ENCODE results near the gene MORN1.
"Not testable (repeated sequence)": the region's sequence is repeated elsewhere in the genome, so short reads cannot be mapped to it uniquely, and the experiment has no call there.

The MORN1 gene

GRCh38 chr1:2391041-2391930 lies at the start of gene MORN1, which contains the start of gene RER1:
Gene MORN1, minus strand, starts transcription at chr1:2391554. Its CDS starts 21 bp downstream, at chr1:2391533.
Gene RER1, plus strand, starts transcription at chr1:2391841. Its CDS starts 3,950 bp downstream, at chr1:2395791.
- H2AFZ ChIP-seq (ENCODE audit: low read length): peak within 1 kb of the TSS; percentile 85
- H3K4me1 ChIP-seq (ENCODE audit: insufficient read depth, low read length, poor library complexity, severe bottlenecking): peaks cover 25% of the 10 kb centered on the region
- no peak for TF ChIP-seq EZH2phosphoT487 (IDR thresholded peaks at IDR 0.05; ENCODE audit: borderline replicate concordance)
- TF ChIP-seq, protein P1, sequence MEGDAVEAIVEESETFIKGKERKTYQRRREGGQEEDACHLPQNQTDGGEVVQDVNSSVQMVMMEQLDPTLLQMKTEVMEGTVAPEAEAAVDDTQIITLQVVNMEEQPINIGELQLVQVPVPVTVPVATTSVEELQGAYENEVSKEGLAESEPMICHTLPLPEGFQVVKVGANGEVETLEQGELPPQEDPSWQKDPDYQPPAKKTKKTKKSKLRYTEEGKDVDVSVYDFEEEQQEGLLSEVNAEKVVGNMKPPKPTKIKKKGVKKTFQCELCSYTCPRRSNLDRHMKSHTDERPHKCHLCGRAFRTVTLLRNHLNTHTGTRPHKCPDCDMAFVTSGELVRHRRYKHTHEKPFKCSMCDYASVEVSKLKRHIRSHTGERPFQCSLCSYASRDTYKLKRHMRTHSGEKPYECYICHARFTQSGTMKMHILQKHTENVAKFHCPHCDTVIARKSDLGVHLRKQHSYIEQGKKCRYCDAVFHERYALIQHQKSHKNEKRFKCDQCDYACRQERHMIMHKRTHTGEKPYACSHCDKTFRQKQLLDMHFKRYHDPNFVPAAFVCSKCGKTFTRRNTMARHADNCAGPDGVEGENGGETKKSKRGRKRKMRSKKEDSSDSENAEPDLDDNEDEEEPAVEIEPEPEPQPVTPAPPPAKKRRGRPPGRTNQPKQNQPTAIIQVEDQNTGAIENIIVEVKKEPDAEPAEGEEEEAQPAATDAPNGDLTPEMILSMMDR (conservative IDR thresholded peaks at IDR 0.05; ENCODE audit: low read length): no peak
- no peaks in the 10 kb centered on the region for H3K9me3 ChIP-seq (ENCODE audit: insufficient read depth, low read depth, low read length)
- peaks cover 3% of the 10 kb centered on the region; the same call in 1 of the 2 replicates for H3K36me3 ChIP-seq (ENCODE audit: insufficient read depth, low read length)
- no peaks in the 10 kb centered on the region for H3F3A ChIP-seq (ENCODE audit: low read depth)
- peaks cover 24% of the 10 kb centered on the region for H4K20me1 ChIP-seq (ENCODE audit: insufficient read depth, low read length, poor library complexity, severe bottlenecking)
- H3K9me2 ChIP-seq (replicated peaks; ENCODE audit: low read depth, low read length): no peaks in the 10 kb centered on the region
- peak within 1 kb of the TSS; percentile 88 for H3K4me3 ChIP-seq (ENCODE audit: low read length, poor library complexity, severe bottlenecking)
- H3K27me3 ChIP-seq (ENCODE audit: insufficient read depth, low read length, poor library complexity, severe bottlenecking): no peaks in the 10 kb centered on the region
- peak within 1 kb of the TSS; percentile 90 for H3K4me2 ChIP-seq (ENCODE audit: low read depth, low read length, poor library complexity, severe bottlenecking)
- peaks cover 56% of the 10 kb centered on the region for H3K79me2 ChIP-seq (ENCODE audit: insufficient read depth, low read length)
- peak within 1 kb of the TSS; percentile 88 for H3K9ac ChIP-seq (ENCODE audit: low read depth, low read length, poor library complexity, severe bottlenecking)

DNA sequence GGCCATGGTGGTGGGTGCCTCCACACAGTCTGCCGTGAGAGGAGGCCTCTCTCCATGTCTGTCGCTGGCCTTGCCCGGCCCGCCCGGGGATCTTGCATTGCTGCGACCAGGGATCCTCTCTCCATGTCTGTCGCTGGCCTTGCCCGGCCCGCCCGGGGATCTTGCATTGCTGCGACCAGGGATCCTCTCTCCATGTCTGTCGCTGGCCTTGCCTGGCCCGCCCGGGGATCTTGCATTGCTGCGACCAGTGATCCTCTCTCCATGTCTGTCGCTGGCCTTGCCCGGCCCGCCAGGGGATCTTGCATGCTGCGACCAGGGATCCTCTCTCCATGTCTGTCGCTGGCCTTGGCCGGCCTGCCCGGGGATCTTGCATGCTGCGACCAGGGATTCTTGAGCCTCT lies 49.0 kb upstream of the MORN1 start:
- H4K20me1 ChIP-seq (ENCODE audit: insufficient read depth, low read length, poor library complexity, severe bottlenecking); H3K4me2 ChIP-seq (ENCODE audit: low read depth, low read length, poor library complexity, severe bottlenecking); H3K4me1 ChIP-seq (ENCODE audit: insufficient read depth, low read length, poor library complexity, severe bottlenecking); H3K27me3 ChIP-seq (ENCODE audit: insufficient read depth, low read length, poor library complexity, severe bottlenecking); H3K9me3 ChIP-seq (ENCODE audit: insufficient read depth, low read depth, low read length); H2AFZ ChIP-seq (ENCODE audit: low read length); H3K9me2 ChIP-seq (replicated peaks; ENCODE audit: low read depth, low read length); H3F3A ChIP-seq (ENCODE audit: low read depth); H3K9ac ChIP-seq (ENCODE audit: low read depth, low read length, poor library complexity, severe bottlenecking); H3K36me3 ChIP-seq (ENCODE audit: insufficient read depth, low read length); H3K4me3 ChIP-seq (ENCODE audit: low read length, poor library complexity, severe bottlenecking); H3K79me2 ChIP-seq (ENCODE audit: insufficient read depth, low read length): not testable (repeated sequence)

DNA sequence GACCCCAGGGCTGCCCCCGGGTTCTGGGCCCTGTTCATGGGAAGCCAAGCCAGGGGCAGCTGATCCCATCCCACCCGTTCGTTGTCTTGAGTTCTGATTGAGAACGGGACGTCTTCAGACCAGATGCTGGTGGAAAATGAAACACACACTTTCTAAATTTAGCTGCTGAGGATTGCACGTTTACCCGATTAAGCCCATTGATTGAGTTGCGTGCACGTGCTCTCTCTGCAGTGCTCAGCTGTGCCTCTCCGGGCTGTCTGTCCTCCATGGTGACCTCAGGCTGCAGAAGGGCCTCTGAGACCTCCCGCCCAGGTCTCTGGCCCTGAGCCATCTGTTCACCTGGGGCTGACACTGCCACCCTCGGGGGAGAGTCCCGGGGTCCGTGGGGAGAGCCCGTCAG lies 48.0 kb upstream of the MORN1 start:
- H3K9ac ChIP-seq (ENCODE audit: low read depth, low read length, poor library complexity, severe bottlenecking): no peak overlapping the region
- H3F3A ChIP-seq (ENCODE audit: low read depth): no peaks in the 10 kb centered on the region
- no peaks in the 10 kb centered on the region for H4K20me1 ChIP-seq (ENCODE audit: insufficient read depth, low read length, poor library complexity, severe bottlenecking)
- H3K4me2 ChIP-seq (ENCODE audit: low read depth, low read length, poor library complexity, severe bottlenecking): no peak overlapping the region
- no peak overlapping the region for H2AFZ ChIP-seq (ENCODE audit: low read length)
- no peaks in the 10 kb centered on the region for H3K9me2 ChIP-seq (replicated peaks; ENCODE audit: low read depth, low read length)
- H3K4me1 ChIP-seq (ENCODE audit: insufficient read depth, low read length, poor library complexity, severe bottlenecking): no peaks in the 10 kb centered on the region
- H3K4me3 ChIP-seq (ENCODE audit: low read length, poor library complexity, severe bottlenecking): no peak overlapping the region
- H3K9me3 ChIP-seq (ENCODE audit: insufficient read depth, low read depth, low read length): no peaks in the 10 kb centered on the region
- TF ChIP-seq, protein P1 (conservative IDR thresholded peaks at IDR 0.05; ENCODE audit: low read length): no peak
- no peak for TF ChIP-seq EZH2phosphoT487 (IDR thresholded peaks at IDR 0.05; ENCODE audit: borderline replicate concordance)
- H3K27me3 ChIP-seq (ENCODE audit: insufficient read depth, low read length, poor library complexity, severe bottlenecking): no peaks in the 10 kb centered on the region
- H3K79me2 ChIP-seq (ENCODE audit: insufficient read depth, low read length): no peaks in the 10 kb centered on the region
- no peaks in the 10 kb centered on the region for H3K36me3 ChIP-seq (ENCODE audit: insufficient read depth, low read length)
